Prostate gland (tissue), 2 donors: ENCODE data around the gene PTPRG. TPM values are rescaled to one million over a fixed set of nuclear protein-coding genes. Genes with fewer than 3 reads are reported as not detected.

Experiments
- DNase-seq: peaks from one replicate; pipeline ENCODE4 v3.0.0-alpha.2; 2019; ENCODE audit warnings: low spot score
- H3K27ac ChIP-seq, 2 donors: fragments of 200-600 bp; sonication (generic); 2 replicates each; pipeline ENCODE4 v1.5.1; 2017 to 2019
- H3K27me3 ChIP-seq: fragments of 200-600 bp; sonication (generic); replicated peaks from 2 replicates; pipeline ENCODE4 v1.5.1; 2019; ENCODE audit not compliant: insufficient read depth
- H3K36me3 ChIP-seq, 2 donors: fragments of 200-600 bp; sonication (generic); 1 replicate in 1 of 2; 2 replicates in 1 of 2; pipeline versions ENCODE4 v1.5.1 to v1.8.1; 2017 to 2019
- H3K4me1 ChIP-seq: fragments of 200-600 bp; sonication (generic); replicated peaks from 2 replicates; pipeline ENCODE4 v1.5.1; 2019
- H3K4me3 ChIP-seq, 2 donors: fragments of 200-600 bp; sonication (generic); 2 replicates each; pipeline ENCODE4 v1.5.1; 2017 to 2019
- H3K9me3 ChIP-seq: fragments of 200-600 bp; sonication (generic); 2 replicates; pipeline ENCODE4 v1.5.1; 2017
- CTCF ChIP-seq, 4 experiments: fragments of 200-600 bp in 2 of 4; fragments of 450-650 bp in 2 of 4; sonication (generic) in 2 of 4; IDR thresholded peaks; 1 replicate in 3 of 4; 2 replicates in 1 of 4; pipeline ENCODE4 v1.5.1; 2016 to 2019; ENCODE audit warnings: antibody characterized with exemption in 4 of 4, mild to moderate bottlenecking in 2 of 4, moderate library complexity in 2 of 4
- POLR2A ChIP-seq: fragments of 450-650 bp; IDR thresholded peaks from one replicate; pipeline ENCODE4 v1.6.1; 2016; ENCODE audit warnings: antibody characterized with exemption, mild to moderate bottlenecking
- POLR2AphosphoS5 ChIP-seq: sonication (generic); formaldehyde crosslinking; IDR thresholded peaks from one replicate; pipeline ENCODE4 v1.6.1; 2017; ENCODE audit warnings: antibody characterized with exemption
- WGBS: methylation state at CpG from one replicate; pipeline ENCODE4 v1.1.5; 2018; 5-methylcytosine and 5-hydroxymethylcytosine counted together
- intact Hi-C: fragments of 100-400 bp; cut with DNase I; formaldehyde crosslinking; loops from one replicate; pipeline ENCODE4 v1.14.2; 2022
- total RNA-seq, 2 donors: library from RNA; depleted of rRNA; stranded (reverse); fragments of >200 nt; gene quantifications; one replicate each; pipeline ENCODE4 v1.1.0, GENCODE V29; 2016

PTPRG gene
- total RNA-seq, 2 donors from 2014 or later: 22.0 to 78.6 TPM

GRCh38 chr3:62261736-62262135 lies 700.4 kb downstream of the PTPRG start:
- DNase-seq: no peak
- Histone ChIP-seq H3K9me3 (no peaks in the 10 kb centered on the region), H3K36me3 (no peaks in the 10 kb centered on the region), H3K27ac (no peak overlapping the region), H3K4me3 (no peak overlapping the region), H3K27me3 (no peaks in the 10 kb centered on the region), H3K4me1 (no peaks in the 10 kb centered on the region)
- WGBS: 75% methylated on average over 3 of the region's 3 CpGs
- intact Hi-C loops: no loop called here
- TF ChIP-seq POLR2A (no peak), POLR2AphosphoS5 (no peak), CTCF (IDR thresholded peaks at IDR 0.05) (no peak)

- Histone ChIP-seq H3K27me3 (no peaks in the 10 kb centered on the region), H3K4me1 (no peaks in the 10 kb centered on the region), H3K4me3 (no peak overlapping the region), H3K27ac (no peak overlapping the region), H3K36me3 (no peaks in the 10 kb centered on the region), H3K9me3 (no peaks in the 10 kb centered on the region)
- DNase-seq: no peak
- WGBS: 78% methylated on average over 1 of the region's 1 CpG
- TF ChIP-seq CTCF (IDR thresholded peaks at IDR 0.05): no peak
- TF ChIP-seq POLR2A: no peak
- no peak for TF ChIP-seq POLR2AphosphoS5
- intact Hi-C loops: no loop called here
Observed at GRCh38 chr3:62265528-62265927, 704.2 kb downstream of the PTPRG start.

GRCh38 chr3:62266668-62267283 lies 705.4 kb downstream of the PTPRG start:
- Histone ChIP-seq H3K36me3 (no peaks in the 10 kb centered on the region), H3K4me1 (no peaks in the 10 kb centered on the region), H3K27ac (no peak overlapping the region), H3K9me3 (no peaks in the 10 kb centered on the region), H3K4me3 (no peak overlapping the region), H3K27me3 (no peaks in the 10 kb centered on the region)
- DNase-seq: no peak
- intact Hi-C loops: no loop called here
- TF ChIP-seq POLR2A (no peak), POLR2AphosphoS5 (no peak), CTCF (IDR thresholded peaks at IDR 0.05) (no peak)

GRCh38 chr3:62276658-62277180 lies 715.3 kb downstream of the PTPRG start:
- no peak for DNase-seq
- Histone ChIP-seq H3K4me3 (no peak overlapping the region), H3K9me3 (no peaks in the 10 kb centered on the region), H3K27ac (no peak overlapping the region), H3K36me3 (no peaks in the 10 kb centered on the region), H3K4me1 (no peaks in the 10 kb centered on the region), H3K27me3 (no peaks in the 10 kb centered on the region)
- 92% methylated on average over 2 of the region's 2 CpGs for WGBS
- TF ChIP-seq CTCF (IDR thresholded peaks at IDR 0.05) (no peak), POLR2AphosphoS5 (no peak), POLR2A (no peak)
- intact Hi-C loops: no loop called here

- intact Hi-C loops: no loop called here
- WGBS: 75% methylated on average over 3 of the region's 3 CpGs
- TF ChIP-seq CTCF (IDR thresholded peaks at IDR 0.05) (no peak), POLR2AphosphoS5 (no peak), POLR2A (no peak)
- H3K27ac ChIP-seq: no peak overlapping the region
- H3K4me1 ChIP-seq: no peaks in the 10 kb centered on the region
- no peaks in the 10 kb centered on the region for H3K27me3 ChIP-seq
- H3K4me3 ChIP-seq: no peak overlapping the region
- no peak for DNase-seq
- H3K36me3 ChIP-seq: no peaks in the 10 kb centered on the region
- H3K9me3 ChIP-seq: no peaks in the 10 kb centered on the region
Observed at GRCh38 chr3:62277450-62277849, 716.1 kb downstream of the PTPRG start.
